ENCODE data around the gene DDAH1.

The DDAH1 gene

DNA sequence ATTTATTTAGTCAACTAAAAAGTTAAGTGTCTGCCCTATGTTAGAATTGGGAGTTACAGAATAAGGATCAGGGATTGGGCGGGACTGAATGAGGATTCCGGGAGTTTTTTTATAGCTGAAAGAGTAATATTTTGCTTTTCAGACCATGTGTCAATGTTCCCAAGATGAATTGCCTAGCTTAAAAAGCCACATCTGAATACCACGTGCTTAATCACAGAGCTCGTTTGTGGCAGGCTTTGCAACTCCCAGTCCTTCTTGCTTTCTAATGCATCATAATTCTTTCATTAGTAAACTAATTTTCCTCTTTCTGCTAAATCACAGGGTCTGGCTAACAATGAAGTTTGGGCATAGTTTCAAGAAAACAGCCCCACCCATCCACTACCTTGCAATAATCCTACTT, 184.3 kb downstream of the DDAH1 start:
- Histone ChIP-seq H3K4me3 (ENCODE audit: insufficient read depth, low read length, poor library complexity, severe bottlenecking) (no peak overlapping the region), H3K36me3 (ENCODE audit: low read length) (no peaks in the 10 kb centered on the region), H2AFZ (ENCODE audit: low read depth, low read length, severe bottlenecking) (no peak overlapping the region), H4K20me1 (ENCODE audit: low read depth, low read length) (no peaks in the 10 kb centered on the region), H3F3A (ENCODE audit: insufficient read depth) (peaks cover 7% of the 10 kb centered on the region; the same call in 1 of the 2 replicates), H3K9ac (ENCODE audit: low read length) (no peak overlapping the region), H3K27me3 (ENCODE audit: low read length) (no peaks in the 10 kb centered on the region), H3K9me2 (replicated peaks; ENCODE audit: insufficient read depth, low read length) (no peaks in the 10 kb centered on the region), H3K27ac (ENCODE audit: low read depth, low read length) (no peak overlapping the region), H3K79me2 (ENCODE audit: insufficient read depth, low read length) (peaks cover 5% of the 10 kb centered on the region; the same call in 1 of the 2 replicates), H3K9me3 (ENCODE audit: insufficient read depth, low read length) (no peaks in the 10 kb centered on the region), H3K4me2 (ENCODE audit: low read depth, low read length, poor library complexity, severe bottlenecking) (no peak overlapping the region)
- TF ChIP-seq, protein P1, sequence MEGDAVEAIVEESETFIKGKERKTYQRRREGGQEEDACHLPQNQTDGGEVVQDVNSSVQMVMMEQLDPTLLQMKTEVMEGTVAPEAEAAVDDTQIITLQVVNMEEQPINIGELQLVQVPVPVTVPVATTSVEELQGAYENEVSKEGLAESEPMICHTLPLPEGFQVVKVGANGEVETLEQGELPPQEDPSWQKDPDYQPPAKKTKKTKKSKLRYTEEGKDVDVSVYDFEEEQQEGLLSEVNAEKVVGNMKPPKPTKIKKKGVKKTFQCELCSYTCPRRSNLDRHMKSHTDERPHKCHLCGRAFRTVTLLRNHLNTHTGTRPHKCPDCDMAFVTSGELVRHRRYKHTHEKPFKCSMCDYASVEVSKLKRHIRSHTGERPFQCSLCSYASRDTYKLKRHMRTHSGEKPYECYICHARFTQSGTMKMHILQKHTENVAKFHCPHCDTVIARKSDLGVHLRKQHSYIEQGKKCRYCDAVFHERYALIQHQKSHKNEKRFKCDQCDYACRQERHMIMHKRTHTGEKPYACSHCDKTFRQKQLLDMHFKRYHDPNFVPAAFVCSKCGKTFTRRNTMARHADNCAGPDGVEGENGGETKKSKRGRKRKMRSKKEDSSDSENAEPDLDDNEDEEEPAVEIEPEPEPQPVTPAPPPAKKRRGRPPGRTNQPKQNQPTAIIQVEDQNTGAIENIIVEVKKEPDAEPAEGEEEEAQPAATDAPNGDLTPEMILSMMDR (IDR thresholded peaks at IDR 0.05; ENCODE audit: insufficient read depth, low read length, poor library complexity, severe bottlenecking), result no peak
- TF ChIP-seq EZH2phosphoT487 (conservative IDR thresholded peaks at IDR 0.05; ENCODE audit: low read length), result no peak

DNA sequence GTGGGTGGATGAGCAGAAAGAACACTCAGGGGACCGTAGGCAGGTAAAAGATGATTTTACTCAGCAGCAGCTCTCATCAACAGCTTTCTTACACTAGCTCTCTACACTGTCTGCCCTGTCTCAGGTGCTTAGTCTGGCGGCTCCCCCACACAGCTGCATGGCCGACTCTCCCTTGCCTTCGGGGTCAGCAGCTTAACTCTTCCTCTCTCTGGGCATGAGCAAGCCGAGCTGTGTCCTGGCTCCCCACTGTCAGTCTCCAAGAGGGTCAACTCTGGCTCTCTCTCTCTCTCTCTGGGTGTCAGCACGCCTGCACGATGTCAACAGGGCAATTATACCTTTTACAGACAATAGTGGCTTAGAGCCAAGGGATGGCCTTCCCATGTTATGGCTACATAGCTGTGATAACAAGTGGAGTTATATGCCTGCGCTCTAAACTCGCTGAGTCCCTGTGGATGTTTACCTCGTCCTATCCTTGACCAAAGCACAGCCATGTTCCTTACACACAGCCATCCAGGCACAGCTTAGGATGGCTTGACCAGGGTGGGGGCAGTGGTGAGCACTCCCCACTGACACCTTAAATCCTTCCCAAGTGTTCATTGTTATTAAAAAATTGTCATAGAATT, 185.4 kb downstream of the DDAH1 start:
- no peak overlapping the region for H3K27ac ChIP-seq (ENCODE audit: low read depth, low read length)

DNA sequence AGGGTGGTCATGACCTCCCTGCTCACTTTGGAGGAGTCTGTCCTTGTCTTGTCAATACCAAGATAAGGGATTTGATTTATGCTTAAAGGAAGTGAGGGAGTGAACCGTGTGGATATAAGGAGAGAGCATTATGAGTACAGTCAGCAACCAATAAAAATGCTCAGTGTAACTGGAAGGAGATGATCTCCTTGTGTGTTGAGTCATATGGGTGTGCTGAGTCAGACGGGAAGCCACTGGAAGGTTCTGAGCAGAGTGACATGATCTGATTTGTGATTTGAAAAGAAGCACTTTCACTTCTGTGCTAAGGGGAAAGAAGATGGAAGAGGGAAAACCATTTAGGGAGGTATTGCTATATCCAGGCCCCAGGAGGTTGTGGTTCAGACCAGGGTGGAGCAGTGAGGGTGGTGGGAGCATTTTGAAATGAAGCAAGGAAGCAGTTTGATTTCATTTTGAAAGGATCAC, 186.1 kb downstream of the DDAH1 start:
- TF ChIP-seq, protein P1 (IDR thresholded peaks at IDR 0.05; ENCODE audit: insufficient read depth, low read length, poor library complexity, severe bottlenecking), result no peak
- TF ChIP-seq EZH2phosphoT487 (conservative IDR thresholded peaks at IDR 0.05; ENCODE audit: low read length), result no peak
- Histone ChIP-seq H3K79me2 (ENCODE audit: insufficient read depth, low read length) (peaks cover 22% of the 10 kb centered on the region), H3K36me3 (ENCODE audit: low read length) (no peaks in the 10 kb centered on the region), H2AFZ (ENCODE audit: low read depth, low read length, severe bottlenecking) (no peak overlapping the region), H3K4me2 (ENCODE audit: low read depth, low read length, poor library complexity, severe bottlenecking) (no peak overlapping the region), H3K27ac (ENCODE audit: low read depth, low read length) (no peak overlapping the region), H3K9ac (ENCODE audit: low read length) (no peak overlapping the region), H3K9me3 (ENCODE audit: insufficient read depth, low read length) (no peaks in the 10 kb centered on the region), H3K4me3 (ENCODE audit: insufficient read depth, low read length, poor library complexity, severe bottlenecking) (no peak overlapping the region), H3K9me2 (replicated peaks; ENCODE audit: insufficient read depth, low read length) (no peaks in the 10 kb centered on the region), H4K20me1 (ENCODE audit: low read depth, low read length) (no peaks in the 10 kb centered on the region), H3K27me3 (ENCODE audit: low read length) (no peaks in the 10 kb centered on the region), H3F3A (ENCODE audit: insufficient read depth) (peaks cover 12% of the 10 kb centered on the region)

More for the DNA sequence above, 185.4 kb downstream of the DDAH1 start:
- no peak overlapping the region for H2AFZ ChIP-seq (ENCODE audit: low read depth, low read length, severe bottlenecking)
- no peak overlapping the region for H3K9ac ChIP-seq (ENCODE audit: low read length)
- no peak overlapping the region for H3K4me3 ChIP-seq (ENCODE audit: insufficient read depth, low read length, poor library complexity, severe bottlenecking)
- no peaks in the 10 kb centered on the region for H3K27me3 ChIP-seq (ENCODE audit: low read length)
- no peaks in the 10 kb centered on the region for H4K20me1 ChIP-seq (ENCODE audit: low read depth, low read length)
- no peaks in the 10 kb centered on the region for H3K9me2 ChIP-seq (replicated peaks; ENCODE audit: insufficient read depth, low read length)
- H3K4me2 ChIP-seq (ENCODE audit: low read depth, low read length, poor library complexity, severe bottlenecking), result no peak overlapping the region
- H3K9me3 ChIP-seq (ENCODE audit: insufficient read depth, low read length), result no peaks in the 10 kb centered on the region
- TF ChIP-seq, protein P1 (IDR thresholded peaks at IDR 0.05; ENCODE audit: insufficient read depth, low read length, poor library complexity, severe bottlenecking), result no peak
- TF ChIP-seq EZH2phosphoT487 (conservative IDR thresholded peaks at IDR 0.05; ENCODE audit: low read length), result no peak
- H3K79me2 ChIP-seq (ENCODE audit: insufficient read depth, low read length), result peaks cover 16% of the 10 kb centered on the region
- no peaks in the 10 kb centered on the region for H3K36me3 ChIP-seq (ENCODE audit: low read length)
- H3F3A ChIP-seq (ENCODE audit: insufficient read depth), result peaks cover 12% of the 10 kb centered on the region

All from SU-DHL-6 (cell line).